Progenitor cell of endocrine pancreas (in vitro differentiated cells): Measurements from ENCODE around the gene OR10P1. TPM values are rescaled to one million over a fixed set of nuclear protein-coding genes. Genes with fewer than 3 reads are reported as not detected.

ENCODE experiments used
- DNase-seq: peaks from one replicate; pipeline ENCODE4 v3.0.0; 2021; ENCODE audit warnings: low spot score; ENCODE audit not compliant: unreplicated experiment
- H3K27ac Mint-ChIP-seq: 2 replicates; pipeline ENCODE4 v1.8.0; 2021; ENCODE audit warnings: mild to moderate bottlenecking, moderate library complexity, mixed read lengths
- H3K27me3 Mint-ChIP-seq: 2 replicates; pipeline ENCODE4 v1.8.0; 2021; ENCODE audit warnings: mixed read lengths
- H3K36me3 Mint-ChIP-seq: 2 replicates; pipeline ENCODE4 v1.8.0; 2022; ENCODE audit warnings: mixed read lengths; ENCODE audit not compliant: insufficient read depth
- H3K4me1 Mint-ChIP-seq: 2 replicates; pipeline ENCODE4 v1.8.0; 2021; ENCODE audit warnings: low read depth, mixed read lengths
- H3K4me3 Mint-ChIP-seq: 2 replicates; pipeline ENCODE4 v1.8.0; 2021; ENCODE audit warnings: low read depth, mild to moderate bottlenecking, moderate library complexity, mixed read lengths
- H3K9me3 Mint-ChIP-seq: 2 replicates; pipeline ENCODE4 v1.8.0; 2021; ENCODE audit warnings: low read depth, mixed read lengths
- CTCF ChIP-seq: fragments of 200-600 bp; sonication (generic); IDR thresholded peaks from one replicate; pipeline ENCODE4 v1.5.0; 2021; ENCODE audit warnings: antibody characterized with exemption, mild to moderate bottlenecking; ENCODE audit not compliant: unreplicated experiment
- total RNA-seq: library from RNA; stranded (reverse); gene quantifications from 2 replicates; pipeline ENCODE4 v1.2.1, GENCODE V29; 2021

Gene OR10P1
- total RNA-seq, 1 donor from 2014 or later, result not detected

- Mint-ChIP-seq H3K4me1 (peaks cover 7% of the 10 kb centered on the region), H3K27ac (no peak overlapping the region), H3K27me3 (peaks cover 24% of the 10 kb centered on the region)
Measured at GRCh38 chr12:55637467-55637866, 775 bp downstream of the OR10P1 start.

GRCh38 chr12:55641595-55641994 is 4.9 kb downstream of the OR10P1 start:
- Mint-ChIP-seq H3K9me3 (no peaks in the 10 kb centered on the region), H3K4me1 (peaks cover 7% of the 10 kb centered on the region)
- TF ChIP-seq CTCF, result no peak

More at GRCh38 chr12:55637467-55637866, 775 bp downstream of the OR10P1 start:
- Mint-ChIP-seq H3K36me3 (no peaks in the 10 kb centered on the region), H3K4me3 (no peak overlapping the region), H3K9me3 (no peaks in the 10 kb centered on the region)
- no peak for DNase-seq
- TF ChIP-seq CTCF, result no peak

GRCh38 chr12:55642267-55642666 is 5.6 kb downstream of the OR10P1 start:
- H3K4me3 Mint-ChIP-seq, result no peak overlapping the region
- TF ChIP-seq CTCF, result no peak
- no peaks in the 10 kb centered on the region for H3K9me3 Mint-ChIP-seq
- no peak overlapping the region for H3K27ac Mint-ChIP-seq
- peaks cover 20% of the 10 kb centered on the region for H3K27me3 Mint-ChIP-seq
- peaks cover 7% of the 10 kb centered on the region for H3K4me1 Mint-ChIP-seq
- no peak for DNase-seq
- H3K36me3 Mint-ChIP-seq, result no peaks in the 10 kb centered on the region

More at GRCh38 chr12:55641595-55641994, 4.9 kb downstream of the OR10P1 start:
- H3K36me3 Mint-ChIP-seq, result no peaks in the 10 kb centered on the region
- DNase-seq, result no peak
- peaks cover 24% of the 10 kb centered on the region for H3K27me3 Mint-ChIP-seq
- H3K27ac Mint-ChIP-seq, result no peak overlapping the region
- H3K4me3 Mint-ChIP-seq, result no peak overlapping the region

- Mint-ChIP-seq H3K27ac (no peak overlapping the region), H3K36me3 (no peaks in the 10 kb centered on the region), H3K4me3 (no peak overlapping the region), H3K9me3 (no peaks in the 10 kb centered on the region), H3K4me1 (peaks cover 7% of the 10 kb centered on the region), H3K27me3 (peaks cover 16% of the 10 kb centered on the region)
- DNase-seq, result no peak
- TF ChIP-seq CTCF, result no peak
Measured at GRCh38 chr12:55642669-55643068, 6.0 kb downstream of the OR10P1 start.

GRCh38 chr12:55644591-55644990 is 7.9 kb downstream of the OR10P1 start:
- DNase-seq, result no peak
- Mint-ChIP-seq H3K27me3 (peaks cover 14% of the 10 kb centered on the region), H3K4me1 (peaks cover 7% of the 10 kb centered on the region), H3K27ac (no peak overlapping the region), H3K9me3 (peaks cover 2% of the 10 kb centered on the region), H3K4me3 (no peak overlapping the region), H3K36me3 (no peaks in the 10 kb centered on the region)
- no peak for TF ChIP-seq CTCF
